Stimulated activated CD8-positive, alpha-beta memory T cell treated with anti-CD3 and anti-CD28 coated beads, Interleukin-12 subunit alpha, Interleukin-12 subunit beta, amount 100 ng/mL, for 4 hours (primary cell): ENCODE data around the gene KIF9.
"Not testable (repeated sequence)": the region's sequence is repeated elsewhere in the genome, so short reads cannot be mapped to it uniquely, and the experiment has no call there.

Experiments
- DNase-seq: peaks from one replicate; pipeline ENCODE4 v3.0.0-alpha.2; 2020; ENCODE audit warnings: low read depth

Gene KIF9

GRCh38 chr3:47293822-47294221, 11.2 kb upstream of the KIF9 start:
- DNase-seq = no peak

GRCh38 chr3:47291754-47292420, 9.3 kb upstream of the KIF9 start:
- DNase-seq = not testable (repeated sequence)

GRCh38 chr3:47291158-47291753, 8.7 kb upstream of the KIF9 start:
- DNase-seq = no peak

- DNase-seq = no peak
Observed at GRCh38 chr3:47288966-47289910, 6.6 kb upstream of the KIF9 start.

GRCh38 chr3:47283591-47284364, 1.2 kb upstream of the KIF9 start:
- no peak for DNase-seq

- no peak for DNase-seq
Observed at GRCh38 chr3:47283193-47283537, 566 bp upstream of the KIF9 start.

DNA sequence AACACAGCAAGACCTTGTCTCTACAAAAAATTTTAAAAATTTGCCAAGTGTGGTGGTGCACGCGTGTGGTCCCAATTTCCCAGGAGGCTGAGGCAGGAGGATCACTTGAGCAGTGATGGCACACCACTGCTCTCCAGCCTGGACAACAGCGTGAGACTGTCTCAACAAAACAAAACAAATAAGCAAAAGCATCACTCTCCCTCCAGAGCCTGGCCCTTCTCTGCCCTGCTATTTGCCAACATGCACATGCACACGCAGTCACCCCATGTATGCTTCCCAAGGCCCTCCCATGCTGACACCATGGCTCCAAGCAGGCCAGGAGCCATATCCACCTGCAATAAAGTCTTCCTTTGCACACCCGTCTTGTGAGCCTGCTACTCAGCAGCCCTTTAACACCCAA, 2.1 kb downstream of the KIF9 start:
- no peak for DNase-seq

DNA sequence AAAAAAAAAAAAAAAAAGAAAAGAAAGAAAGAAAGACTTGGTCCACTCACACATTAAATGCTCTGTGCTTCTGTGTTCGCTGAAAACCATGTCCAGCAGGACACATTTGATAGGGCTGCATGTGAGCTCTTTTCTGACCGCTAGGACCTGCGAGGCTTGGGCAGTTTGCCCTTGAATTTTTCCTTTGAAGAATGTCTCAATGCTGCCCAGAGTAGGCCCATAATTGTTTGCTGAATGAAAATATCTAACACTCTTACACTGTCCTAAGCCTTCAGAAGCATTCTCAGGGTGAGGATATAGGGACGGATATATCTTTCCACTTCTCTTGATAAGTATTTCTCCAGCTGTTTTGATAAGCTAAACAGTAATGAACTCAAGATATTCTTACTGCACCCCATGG, 6.0 kb downstream of the KIF9 start:
- DNase-seq = no peak

DNA sequence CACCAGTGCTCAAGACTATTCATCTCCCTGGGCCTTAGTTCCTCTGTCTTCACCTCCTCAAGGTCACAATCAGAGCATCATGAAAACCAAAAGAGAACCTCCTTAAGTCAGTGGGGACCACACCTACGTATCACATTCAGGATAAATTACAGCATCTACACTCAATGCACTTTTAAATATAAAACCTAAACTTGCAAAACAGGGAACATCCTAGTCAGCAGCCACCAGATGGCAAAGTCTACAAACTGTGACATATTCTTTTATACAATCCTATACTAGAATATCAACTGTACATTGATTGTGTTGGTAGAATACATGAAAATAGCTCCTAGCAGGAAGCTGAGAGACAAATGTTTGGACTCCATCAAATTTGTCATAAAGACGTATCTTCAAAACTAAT, 7.9 kb downstream of the KIF9 start:
- no peak for DNase-seq

DNA sequence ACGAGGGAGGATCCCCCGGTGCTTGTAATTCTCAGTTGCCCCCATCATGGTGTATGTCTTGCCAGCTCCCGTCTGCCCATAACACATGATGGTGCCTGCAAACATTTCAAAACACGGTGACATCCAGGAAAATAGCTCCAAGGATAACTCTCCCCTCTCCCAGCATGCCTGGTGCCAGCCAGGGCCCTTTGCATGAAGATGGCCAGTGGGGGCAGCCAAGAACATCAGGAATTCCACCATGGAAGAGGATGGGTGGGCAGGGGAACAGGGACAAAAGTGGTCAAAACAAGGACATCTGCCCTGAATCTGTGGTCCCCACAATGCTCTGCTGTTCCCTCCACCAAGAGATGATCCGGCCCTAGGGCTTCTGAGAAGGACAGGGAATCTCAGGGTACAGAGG, 9.0 kb downstream of the KIF9 start:
- DNase-seq = no peak

DNA sequence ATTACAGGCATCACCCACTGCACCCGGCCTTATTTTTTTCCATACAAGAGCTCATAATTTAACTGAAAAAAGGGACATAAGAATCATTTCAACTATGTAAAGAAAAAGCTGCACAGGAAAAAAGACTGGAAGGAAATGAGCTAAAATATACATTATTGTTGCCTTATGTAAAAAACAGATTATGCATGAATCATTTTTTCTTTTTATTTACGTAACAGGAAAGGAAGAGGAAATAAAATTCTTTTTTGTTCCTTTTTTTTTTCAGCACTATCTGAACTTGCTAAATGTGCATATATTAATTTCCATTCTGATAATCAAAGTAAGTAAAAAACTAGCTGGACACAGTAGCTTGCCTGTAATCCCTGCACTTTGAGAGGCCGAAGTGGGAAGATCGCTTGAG, 12.1 kb downstream of the KIF9 start:
- DNase-seq = no peak

DNA sequence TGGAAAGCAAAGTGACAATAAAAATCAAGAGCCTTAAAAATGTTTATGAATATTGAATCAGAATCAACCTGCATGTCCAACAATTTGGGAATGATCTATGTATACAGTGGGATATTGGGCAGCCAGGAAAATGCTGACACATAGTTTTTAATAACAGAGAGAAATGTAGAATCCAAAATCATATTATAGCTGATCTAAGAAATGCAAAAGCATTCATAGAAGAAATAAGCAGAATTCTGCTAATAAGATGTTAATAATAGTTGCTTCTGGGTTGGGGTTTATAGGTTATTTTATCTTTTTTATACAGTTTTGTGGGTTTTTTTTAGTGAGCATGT, 15.1 kb downstream of the KIF9 start:
- DNase-seq = no peak

GRCh38 chr3:47266709-47267489, 15.7 kb downstream of the KIF9 start:
- peak; percentile 22 for DNase-seq

DNA sequence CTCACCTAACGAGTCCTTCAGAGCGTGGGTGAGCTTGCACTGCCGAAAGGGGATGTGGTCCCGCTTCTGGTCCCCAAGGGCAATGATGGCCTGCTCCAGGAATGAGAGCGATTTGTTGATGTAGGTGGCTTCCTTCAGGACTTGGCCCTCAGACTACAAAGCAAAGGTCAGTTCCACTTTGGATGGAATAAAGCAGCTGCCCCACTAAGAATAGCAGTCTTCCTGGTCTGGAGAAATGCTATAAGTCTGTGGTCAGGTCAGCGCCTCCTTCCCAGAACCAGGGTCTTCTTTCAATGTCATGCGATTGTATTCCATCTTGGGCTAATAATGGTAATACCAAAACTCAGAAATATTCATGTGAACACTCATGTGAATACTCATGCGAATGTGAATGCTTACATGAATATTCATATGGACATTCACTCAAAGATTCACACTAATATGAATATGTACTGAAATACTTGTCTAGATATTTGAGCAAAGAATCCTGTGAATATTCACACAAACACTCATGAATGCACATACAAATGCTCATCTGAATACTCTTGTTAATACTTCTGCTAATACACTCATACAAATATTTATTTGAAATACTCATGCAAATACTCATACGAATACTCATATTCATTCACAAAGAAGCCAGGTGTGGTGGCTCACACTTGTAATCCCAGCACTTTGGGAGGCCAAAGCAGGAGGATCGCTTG, 16.7 kb downstream of the KIF9 start:
- no peak for DNase-seq

- DNase-seq = no peak
Observed at GRCh38 chr3:47265008-47265407, 17.6 kb downstream of the KIF9 start.

- DNase-seq = no peak
Observed at GRCh38 chr3:47261301-47261700, 21.3 kb downstream of the KIF9 start.

GRCh38 chr3:47260605-47261004, 22.0 kb downstream of the KIF9 start:
- no peak for DNase-seq

GRCh38 chr3:47259114-47259513, 23.5 kb downstream of the KIF9 start:
- DNase-seq = no peak

- DNase-seq = not testable (repeated sequence)
Observed at GRCh38 chr3:47256331-47256730, 26.3 kb downstream of the KIF9 start.

DNA sequence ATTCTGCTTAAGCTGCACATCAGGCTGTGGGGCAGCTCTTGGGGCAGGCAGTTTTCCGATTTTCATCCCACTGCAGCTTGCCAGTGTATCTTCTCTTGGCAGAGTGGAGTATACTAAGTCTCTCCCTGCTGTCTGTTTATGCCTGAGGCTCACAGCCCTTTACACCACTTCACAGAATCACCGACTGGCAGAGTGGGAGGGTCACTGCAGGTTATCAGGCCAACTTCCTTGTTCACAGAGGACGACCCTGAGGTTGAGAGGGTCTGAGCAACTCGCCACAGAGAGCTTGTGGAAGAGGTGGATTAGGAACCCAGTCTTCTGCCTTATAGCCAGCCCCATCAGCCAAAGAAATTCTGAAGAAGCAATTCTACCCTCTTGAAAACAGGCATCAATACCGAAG, 30.9 kb downstream of the KIF9 start:
- no peak for DNase-seq

- DNase-seq = not testable (repeated sequence)
Observed at GRCh38 chr3:47251085-47251484, 31.5 kb downstream of the KIF9 start.
